Kasumi-1 (cell line): ENCODE data around the gene ASB6.
"Not testable (repeated sequence)": the region's sequence is repeated elsewhere in the genome, so short reads cannot be mapped to it uniquely, and the experiment has no call there.

Experiments used
- DNase-seq, 2 experiments: peaks; one replicate each; lab custom pipeline; 2025; lab: John Stamatoyannopoulos, UW

ASB6 gene

GRCh38 chr9:129667378-129667777 is 25.4 kb upstream of the ASB6 start:
- no peak for DNase-seq

- DNase-seq = no peak
These were observed 24.6 kb upstream of the ASB6 start for GRCh38 chr9:129666575-129666974.

- DNase-seq = no peak
These were observed 24.0 kb upstream of the ASB6 start for GRCh38 chr9:129665814-129666520.

- no peak for DNase-seq
These were observed 23.4 kb upstream of the ASB6 start, which contains the start of gene PRRX2 for GRCh38 chr9:129665389-129665775. TSS of gene PRRX2 (plus strand) at chr9:129665647. CDS start at chr9:129665868, 221 bp downstream.

GRCh38 chr9:129664746-129665388 is 22.9 kb upstream of the ASB6 start:
- no peak for DNase-seq

- DNase-seq = not testable (repeated sequence)
These were observed 20.3 kb upstream of the ASB6 start for GRCh38 chr9:129662239-129662638.

GRCh38 chr9:129661029-129661428 is 19.1 kb upstream of the ASB6 start:
- no peak for DNase-seq

GRCh38 chr9:129656795-129657390 is 14.9 kb upstream of the ASB6 start:
- DNase-seq = no peak

GRCh38 chr9:129655696-129656095 is 13.7 kb upstream of the ASB6 start:
- DNase-seq = no peak

- DNase-seq = no peak
These were observed 13.2 kb upstream of the ASB6 start for GRCh38 chr9:129655154-129655553.

GRCh38 chr9:129654554-129655040 is 12.6 kb upstream of the ASB6 start:
- no peak for DNase-seq

GRCh38 chr9:129653823-129654553 is 12.0 kb upstream of the ASB6 start:
- DNase-seq = no peak

GRCh38 chr9:129650680-129651235 is 8.8 kb upstream of the ASB6 start:
- DNase-seq = no peak

- DNase-seq = no peak
These were observed 8.1 kb upstream of the ASB6 start for GRCh38 chr9:129649726-129650679.

GRCh38 chr9:129648764-129649115 is 6.8 kb upstream of the ASB6 start:
- DNase-seq = no peak

- no peak for DNase-seq
These were observed 6.3 kb upstream of the ASB6 start for GRCh38 chr9:129648092-129648763.

- no peak for DNase-seq
These were observed 5.7 kb upstream of the ASB6 start for GRCh38 chr9:129647635-129648034.

- DNase-seq = no peak
These were observed 4.7 kb upstream of the ASB6 start for GRCh38 chr9:129646654-129647053.

GRCh38 chr9:129646252-129646651 is 4.3 kb upstream of the ASB6 start:
- DNase-seq = no peak

GRCh38 chr9:129644902-129645301 is 3.0 kb upstream of the ASB6 start:
- DNase-seq = no peak
